CD4-positive, alpha-beta T cell treated with Interleukin-4 for 4 hours (primary cell): Measurements from ENCODE around the gene USP14.

Experiments used
- DNase-seq: peaks from one replicate; pipeline ENCODE4 v3.0.0-alpha.2; 2020

The USP14 gene

GRCh38 chr18:160831-161570 lies 2.6 kb downstream of the USP14 start:
- no peak for DNase-seq

DNA sequence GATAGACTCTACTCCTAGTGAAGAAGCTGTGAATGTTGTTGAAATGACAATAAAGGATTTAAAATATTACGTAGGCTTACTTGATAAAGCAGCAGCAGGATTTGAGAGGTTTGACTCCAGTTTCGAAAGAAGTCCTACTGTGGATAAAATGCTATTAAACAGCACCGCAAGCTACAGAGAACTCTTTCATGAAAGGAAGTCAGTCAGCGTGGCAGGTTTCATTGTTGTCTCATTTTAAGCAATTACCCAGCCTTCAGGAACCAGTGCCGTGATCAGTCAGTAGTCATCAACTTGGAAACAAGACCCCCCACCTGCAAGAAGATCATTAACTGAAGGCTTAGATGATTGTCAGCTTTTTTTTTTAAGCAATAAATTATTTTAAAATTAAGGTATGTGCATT lies 14.0 kb downstream of the USP14 start:
- no peak for DNase-seq

DNA sequence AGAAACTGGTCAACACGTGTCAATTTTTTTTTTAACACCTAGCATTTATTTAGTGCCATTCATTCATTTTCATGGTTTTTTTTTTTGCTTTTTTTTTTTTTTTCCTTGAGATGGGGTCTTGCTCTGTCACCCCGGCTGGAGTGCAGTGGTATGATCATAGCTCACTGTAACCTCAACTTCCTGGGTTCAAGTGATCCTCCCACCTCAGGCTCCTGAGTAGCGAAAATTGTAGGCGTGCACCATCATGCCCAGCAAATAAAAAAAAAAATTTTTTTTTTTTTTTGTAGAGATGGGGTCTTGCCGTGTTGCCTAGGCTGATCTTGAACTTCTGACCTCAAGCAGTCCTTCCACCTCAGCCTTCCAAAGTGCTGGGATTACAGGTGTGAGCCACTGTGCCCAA lies 21.1 kb downstream of the USP14 start:
- no peak for DNase-seq

GRCh38 chr18:181711-182110 lies 23.4 kb downstream of the USP14 start:
- no peak for DNase-seq

- DNase-seq = no peak
Observed at GRCh38 chr18:183769-184168, 25.4 kb downstream of the USP14 start.

DNA sequence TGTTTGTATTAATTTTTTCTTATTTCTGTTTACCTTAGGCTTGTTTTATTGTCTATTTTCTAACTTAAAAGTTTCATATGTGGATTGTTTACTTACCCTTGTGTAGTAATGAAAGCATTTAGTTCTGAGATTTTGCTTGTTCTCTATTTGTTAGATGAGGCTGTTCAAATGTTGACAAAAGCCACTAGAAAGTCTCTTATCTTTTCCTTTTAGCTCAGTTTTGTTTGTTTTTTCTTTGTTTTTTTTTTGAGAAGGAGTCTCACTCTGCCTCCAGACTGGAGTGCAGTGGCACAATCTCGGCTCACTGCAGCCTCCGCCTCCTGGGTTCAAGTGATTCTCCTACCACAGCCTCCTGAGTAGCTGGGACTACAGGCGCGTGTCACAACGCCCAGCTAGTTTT lies 30.9 kb downstream of the USP14 start:
- DNase-seq = no peak

DNA sequence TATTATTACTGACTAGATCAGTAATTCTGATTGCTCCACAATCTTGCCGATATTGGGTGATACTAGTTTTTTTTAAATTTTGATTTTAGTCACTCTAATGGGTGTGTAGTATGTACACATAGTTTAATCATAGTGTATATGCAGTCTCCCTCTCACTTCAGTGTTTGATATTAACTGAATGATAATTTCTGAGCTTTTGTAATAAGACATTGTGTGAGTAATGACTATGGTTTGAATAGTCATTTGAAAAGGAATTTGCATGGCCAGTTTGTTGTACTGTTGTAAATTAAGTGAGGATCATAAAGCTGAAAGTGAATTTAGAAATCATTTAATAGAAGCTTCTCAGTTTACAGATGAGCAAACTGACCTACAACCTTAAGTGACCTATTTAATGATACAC lies 33.4 kb downstream of the USP14 start:
- no peak for DNase-seq

DNA sequence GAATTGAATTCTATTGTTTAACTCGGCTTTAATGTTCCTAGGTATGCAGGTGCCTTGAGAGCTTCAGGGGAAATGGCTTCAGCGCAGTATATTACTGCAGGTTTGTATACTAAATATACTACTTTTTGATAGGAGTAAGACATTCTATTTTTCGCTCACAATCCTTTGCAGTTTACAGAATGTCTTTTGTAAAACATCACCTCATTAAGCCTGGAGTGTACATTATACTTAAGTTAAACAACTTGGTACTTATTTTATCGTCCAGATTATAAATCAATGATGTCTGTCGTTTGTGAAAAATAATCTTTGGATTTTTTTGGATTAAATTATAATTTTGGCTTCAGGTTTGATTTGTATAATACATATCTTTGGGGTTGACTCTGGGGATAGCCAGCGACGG lies 34.4 kb downstream of the USP14 start:
- DNase-seq = no peak

GRCh38 chr18:195651-196050 lies 37.3 kb downstream of the USP14 start:
- no peak for DNase-seq

- no peak for DNase-seq
Observed at GRCh38 chr18:199214-199613, 40.9 kb downstream of the USP14 start.

- DNase-seq = no peak
Observed at GRCh38 chr18:199768-200167, 41.4 kb downstream of the USP14 start.

GRCh38 chr18:210075-210474 lies 51.7 kb downstream of the USP14 start:
- no peak for DNase-seq

- no peak for DNase-seq
Observed at GRCh38 chr18:210733-211132, 52.4 kb downstream of the USP14 start.

DNA sequence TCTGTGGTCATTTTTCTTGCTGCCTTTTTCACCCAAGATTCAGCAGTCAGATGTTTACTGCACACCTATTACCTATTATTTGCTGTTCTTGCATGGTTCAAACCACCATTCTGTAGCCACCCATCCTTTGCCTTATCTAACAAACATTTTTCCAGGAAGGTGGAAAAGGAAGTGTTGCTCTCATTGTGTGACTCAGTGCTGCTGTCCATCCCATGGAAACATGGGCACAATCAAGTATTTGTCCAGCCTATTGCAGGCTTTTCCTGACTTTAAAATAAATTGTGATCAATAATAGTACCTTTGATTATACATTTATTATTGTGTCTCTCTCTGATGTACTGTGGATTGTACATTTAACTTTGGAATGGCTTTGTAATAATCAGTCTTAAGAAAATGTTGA lies 53.2 kb downstream of the USP14 start:
- no peak for DNase-seq

DNA sequence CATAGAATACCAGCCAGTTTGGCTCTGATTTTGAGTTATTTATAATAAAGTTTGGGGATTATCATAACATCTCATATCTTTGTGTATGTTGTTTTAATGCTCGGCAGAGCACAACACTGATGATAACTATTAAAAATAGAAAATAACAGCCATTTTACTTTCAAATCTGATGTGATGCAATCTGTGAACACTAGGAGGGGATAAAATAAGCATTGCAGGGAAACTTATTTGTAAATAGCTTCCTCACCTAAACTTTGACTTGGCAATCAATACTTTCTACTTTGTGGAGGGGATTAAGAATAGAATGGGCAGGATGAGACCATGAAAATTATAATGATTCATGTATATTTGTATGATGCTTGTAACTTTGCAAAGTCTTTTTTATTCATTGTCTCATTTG lies 54.4 kb downstream of the USP14 start:
- DNase-seq = no peak

GRCh38 chr18:213505-213904 lies 55.1 kb downstream of the USP14 start:
- no peak for DNase-seq

- DNase-seq = no peak
Observed at GRCh38 chr18:213966-214365, 55.6 kb downstream of the USP14 start.

GRCh38 chr18:215448-216010 lies 57.2 kb downstream of the USP14 start:
- no peak for DNase-seq

- DNase-seq = no peak
Observed at GRCh38 chr18:217532-218336, 59.4 kb downstream of the USP14 start.

DNA sequence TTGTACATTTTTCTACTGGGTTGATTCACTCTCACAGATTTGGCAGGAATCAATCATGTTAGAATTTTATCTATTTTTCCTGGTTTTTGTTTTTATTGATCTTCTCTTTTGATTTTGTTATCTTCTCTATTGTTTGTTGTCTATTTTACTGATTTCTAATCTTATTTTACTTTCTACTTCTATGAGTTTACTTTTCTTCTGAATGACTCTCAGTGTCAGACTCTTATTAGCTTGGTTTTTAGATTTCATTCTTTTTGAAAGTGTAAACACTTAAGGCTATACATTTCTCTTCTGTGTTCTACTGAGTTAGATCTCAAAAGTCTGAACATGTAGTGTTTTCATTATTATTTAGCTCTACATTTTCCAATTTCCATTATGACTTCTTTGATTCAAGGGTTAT lies 62.4 kb downstream of the USP14 start:
- DNase-seq = no peak

- no peak for DNase-seq
Observed at GRCh38 chr18:225745-226144, 67.4 kb downstream of the USP14 start.

DNA sequence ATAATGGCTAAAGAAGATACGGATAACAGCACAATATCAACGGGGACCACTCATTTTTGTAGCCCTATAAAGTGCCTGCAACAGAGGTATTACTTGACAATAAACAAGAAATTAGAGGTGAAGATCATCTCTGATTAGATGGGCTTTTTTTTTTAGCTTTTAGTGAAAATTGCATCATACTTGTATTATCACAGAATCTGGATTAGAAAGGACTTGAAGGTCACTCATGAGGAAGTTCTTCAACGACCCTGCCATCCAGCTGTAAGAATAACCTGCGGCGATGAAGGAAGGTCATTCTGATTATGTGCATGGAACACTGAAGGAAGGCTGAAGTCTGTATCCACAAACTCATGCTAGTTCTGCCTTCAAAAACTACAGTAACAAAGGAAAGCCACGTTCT lies 69.0 kb downstream of the USP14 start:
- no peak for DNase-seq

GRCh38 chr18:227902-228301 lies 69.5 kb downstream of the USP14 start:
- no peak for DNase-seq

DNA sequence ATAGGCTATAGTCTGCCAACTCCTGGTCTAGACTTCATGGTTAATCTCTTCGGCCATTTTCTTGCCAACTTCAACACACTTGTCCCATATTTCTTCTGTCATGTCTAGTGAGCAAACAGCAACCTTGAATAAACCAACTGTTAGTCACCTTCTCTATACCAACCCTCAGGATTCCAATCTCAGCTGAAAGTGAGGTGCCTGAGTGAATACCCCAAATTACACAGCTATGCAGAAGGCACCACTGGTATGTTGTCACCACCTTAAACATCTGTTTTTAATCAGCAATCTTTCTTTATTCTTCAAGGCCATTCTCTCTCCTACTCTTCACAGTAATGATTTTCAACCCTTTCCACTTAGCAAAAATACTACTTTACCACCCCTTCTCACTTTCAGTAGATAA lies 70.2 kb downstream of the USP14 start:
- no peak for DNase-seq
